K562 (cell line): ENCODE measurements around the gene GFOD2. TPM values are rescaled to one million over a fixed set of nuclear protein-coding genes. Genes with fewer than 3 reads are reported as not detected.

Experiments used
- ARHGAP35 ChIP-seq: fragments of 450-650 bp; IDR thresholded peaks from 2 replicates; pipeline ENCODE4 v1.6.1; 2018; ENCODE audit not compliant: partially characterized antibody
- CBX8 ChIP-seq: fragments of 200-600 bp; sonication (generic); IDR thresholded peaks from 2 replicates; pipeline ENCODE4 v1.6.1; 2012; ENCODE audit warnings: borderline replicate concordance, mixed run types, low read depth, mild to moderate bottlenecking, moderate library complexity, mixed read lengths, low read length, control low read depth, inconsistent platforms; ENCODE audit not compliant: poor library complexity, severe bottlenecking; ENCODE audit errors: extremely low read depth
- CHD4 ChIP-seq: fragments of 200-600 bp; sonication (generic); IDR thresholded peaks from 3 replicates; pipeline ENCODE4 v1.6.1; 2012; ENCODE audit warnings: low read depth, mild to moderate bottlenecking, mixed read lengths, low read length, inconsistent platforms; ENCODE audit not compliant: insufficient read depth, insufficient replicate concordance, poor library complexity, severe bottlenecking
- CREM ChIP-seq: IDR thresholded peaks from 2 replicates; pipeline ENCODE4 v1.6.1; 2014; ENCODE audit warnings: antibody characterized with exemption, low read depth
- DNMT1 ChIP-seq: fragments of 450-650 bp; IDR thresholded peaks from 2 replicates; pipeline ENCODE4 v1.6.1; 2016; ENCODE audit warnings: antibody characterized with exemption, mild to moderate bottlenecking
- ETV6 ChIP-seq, 3 experiments: fragments of 150-350 bp in 1 of 3; sonication (generic) in 1 of 3; formaldehyde crosslinking in 1 of 3; IDR thresholded peaks; 2 replicates each; pipeline versions ENCODE4 v1.6.1 to v1.8.0; 2014 to 2022; ENCODE audit warnings: borderline replicate concordance in 2 of 3, low read depth in 2 of 3, antibody characterized with exemption in 1 of 3, low read length in 1 of 3, mild to moderate bottlenecking in 1 of 3, missing genetic modification reagents in 1 of 3
- FOXP1 ChIP-seq: sonication (generic); formaldehyde crosslinking; IDR thresholded peaks from 2 replicates; pipeline ENCODE4 v1.8.0; 2022; ENCODE audit warnings: mild to moderate bottlenecking, missing genetic modification reagents
- HDAC1 ChIP-seq, 2 experiments: fragments of 450-650 bp; IDR thresholded peaks; 2 replicates each; pipeline ENCODE4 v1.6.1; 2016 to 2017; ENCODE audit warnings: inconsistent platforms in 1 of 2, mild to moderate bottlenecking in 1 of 2, moderate library complexity in 1 of 2
- HMGN3 ChIP-seq: IDR thresholded peaks from 2 replicates; pipeline ENCODE4 v1.6.1; 2011; ENCODE audit warnings: borderline replicate concordance, low read depth, mild to moderate bottlenecking, mixed read lengths, low read length; ENCODE audit not compliant: insufficient read length; ENCODE audit errors: extremely low read depth
- MCM2 ChIP-seq: fragments of 450-650 bp; IDR thresholded peaks from 2 replicates; pipeline ENCODE4 v1.6.1; 2017; ENCODE audit warnings: low read depth, mild to moderate bottlenecking
- PHF8 ChIP-seq: fragments of 200-600 bp; sonication (generic); IDR thresholded peaks from 2 replicates; pipeline ENCODE4 v1.6.1; 2012; ENCODE audit warnings: mixed run types, mild to moderate bottlenecking, inconsistent platforms, low read length, moderate library complexity, borderline replicate concordance
- PML ChIP-seq: IDR thresholded peaks from 2 replicates; pipeline ENCODE4 v1.6.1; 2012; ENCODE audit warnings: low read length, inconsistent platforms
- RFX5 ChIP-seq: IDR thresholded peaks from 2 replicates; pipeline ENCODE4 v1.6.1; 2011; ENCODE audit warnings: low read depth, mild to moderate bottlenecking, improper control_type of control experiment, low read length
- RHOXF2B ChIP-seq: fragments of 250-450 bp; sonication (Bioruptor Pico); conservative IDR thresholded peaks from 2 replicates; pipeline ENCODE4 v1.5.1; 2021
- SAFB2 ChIP-seq: fragments of 200-400 bp; formaldehyde crosslinking; IDR thresholded peaks from 2 replicates; pipeline ENCODE4 v1.6.1; 2018; ENCODE audit warnings: borderline replicate concordance, low read length, low read depth, moderate library complexity; ENCODE audit not compliant: severe bottlenecking
- ZFP30 ChIP-seq: fragments of 250-450 bp; sonication (Bioruptor Pico); IDR thresholded peaks from 2 replicates; pipeline ENCODE4 v1.8.0; 2022; ENCODE audit warnings: moderate library complexity, mild to moderate bottlenecking, inconsistent platforms, borderline replicate concordance
- ZZZ3 ChIP-seq: fragments of 450-650 bp; IDR thresholded peaks from 2 replicates; pipeline ENCODE4 v1.6.1; 2016; ENCODE audit warnings: antibody characterized with exemption, mild to moderate bottlenecking, moderate library complexity
- polyA plus RNA-seq, 8 experiments: library from polyadenylated mRNA; depleted of rRNA in 4 of 8; stranded (reverse) in 5 of 8; unstranded in 3 of 8; fragments of >200 nt; fragmentation: Nextera tagmentation in 2 of 8; fragmentation: Illumina TruSeq in 1 of 8; extraction: Ambion mirVana in 2 of 8; extraction: Trizol in 1 of 8; gene quantifications; 2 replicates each; pipeline versions ENCODE4 v1.2.1 to v1.2.3, GENCODE V29; 2011 to 2014; ENCODE audit warnings: inconsistent platforms in 1 of 8, missing spikeins in 1 of 8
- total RNA-seq, 7 experiments: library from RNA; depleted of rRNA in 6 of 7; stranded (reverse); fragments of >200 nt in 6 of 7; fragmentation: Illumina TruSeq in 2 of 7; extraction: Trizol in 2 of 7; gene quantifications; 2 replicates each; pipeline versions ENCODE4 v1.2.1 to v1.2.3, GENCODE V29; 2011 to 2021; ENCODE audit warnings: low replicate concordance in 1 of 7
- TF ChIP-seq, protein P1 (sequence below), 2 experiments: fragments of 150-350 bp in 1 of 2; IDR thresholded peaks; 2 replicates each; pipeline ENCODE4 v1.6.1; 2012 to 2016; ENCODE audit warnings: low read depth in 2 of 2, low read length in 2 of 2, mild to moderate bottlenecking in 1 of 2, moderate library complexity in 1 of 2
- TF ChIP-seq, protein P2 (sequence below): fragments of 250-450 bp; sonication (Bioruptor Pico); IDR thresholded peaks from 2 replicates; pipeline ENCODE4 v1.8.0; 2021; ENCODE audit warnings: borderline replicate concordance, mild to moderate bottlenecking, moderate library complexity; ENCODE audit not compliant: poor library complexity, severe bottlenecking
- TF ChIP-seq, protein P3 (sequence below): fragments of 250-450 bp; sonication (Bioruptor Pico); IDR thresholded peaks from 2 replicates; pipeline ENCODE4 v1.6.1; 2021; ENCODE audit warnings: mild to moderate bottlenecking
- TF ChIP-seq, protein P4 (sequence below): fragments of 450-650 bp; IDR thresholded peaks from 2 replicates; pipeline ENCODE4 v1.6.1; 2017; ENCODE audit warnings: mild to moderate bottlenecking, moderate library complexity

The GFOD2 gene
- total and polyA plus RNA-seq, 9 of the 15 experiments (the other 6 are each of a cell fraction or from before 2014, with no cell fraction given) = 1.9 to 15.8 (median 11.1) TPM

DNA sequence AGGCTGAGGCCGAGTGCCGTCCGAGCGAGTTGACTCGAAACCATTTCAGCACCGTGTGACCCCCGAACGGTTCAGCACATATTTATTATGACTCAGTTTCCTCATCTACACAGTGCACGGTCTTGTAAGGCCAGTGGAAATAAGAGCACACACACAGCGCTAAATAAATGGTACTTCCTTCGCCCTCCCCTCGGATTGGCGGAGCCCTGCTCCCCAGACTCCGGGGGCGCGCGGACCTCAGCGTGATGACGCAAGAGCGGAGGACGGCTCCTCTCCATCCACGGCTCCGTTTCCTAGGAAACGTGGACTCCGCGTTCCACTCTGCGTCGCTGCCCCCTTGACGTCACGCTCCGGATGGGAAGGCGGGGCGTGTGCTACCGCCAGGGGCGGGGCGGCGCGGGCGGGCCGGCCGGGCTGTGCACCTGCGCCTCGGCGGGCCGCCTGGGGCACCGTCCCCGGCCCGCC is 58.5 kb downstream of the GFOD2 start, which contains the start of gene PARD6A (continued):
- TF ChIP-seq, protein P1, sequence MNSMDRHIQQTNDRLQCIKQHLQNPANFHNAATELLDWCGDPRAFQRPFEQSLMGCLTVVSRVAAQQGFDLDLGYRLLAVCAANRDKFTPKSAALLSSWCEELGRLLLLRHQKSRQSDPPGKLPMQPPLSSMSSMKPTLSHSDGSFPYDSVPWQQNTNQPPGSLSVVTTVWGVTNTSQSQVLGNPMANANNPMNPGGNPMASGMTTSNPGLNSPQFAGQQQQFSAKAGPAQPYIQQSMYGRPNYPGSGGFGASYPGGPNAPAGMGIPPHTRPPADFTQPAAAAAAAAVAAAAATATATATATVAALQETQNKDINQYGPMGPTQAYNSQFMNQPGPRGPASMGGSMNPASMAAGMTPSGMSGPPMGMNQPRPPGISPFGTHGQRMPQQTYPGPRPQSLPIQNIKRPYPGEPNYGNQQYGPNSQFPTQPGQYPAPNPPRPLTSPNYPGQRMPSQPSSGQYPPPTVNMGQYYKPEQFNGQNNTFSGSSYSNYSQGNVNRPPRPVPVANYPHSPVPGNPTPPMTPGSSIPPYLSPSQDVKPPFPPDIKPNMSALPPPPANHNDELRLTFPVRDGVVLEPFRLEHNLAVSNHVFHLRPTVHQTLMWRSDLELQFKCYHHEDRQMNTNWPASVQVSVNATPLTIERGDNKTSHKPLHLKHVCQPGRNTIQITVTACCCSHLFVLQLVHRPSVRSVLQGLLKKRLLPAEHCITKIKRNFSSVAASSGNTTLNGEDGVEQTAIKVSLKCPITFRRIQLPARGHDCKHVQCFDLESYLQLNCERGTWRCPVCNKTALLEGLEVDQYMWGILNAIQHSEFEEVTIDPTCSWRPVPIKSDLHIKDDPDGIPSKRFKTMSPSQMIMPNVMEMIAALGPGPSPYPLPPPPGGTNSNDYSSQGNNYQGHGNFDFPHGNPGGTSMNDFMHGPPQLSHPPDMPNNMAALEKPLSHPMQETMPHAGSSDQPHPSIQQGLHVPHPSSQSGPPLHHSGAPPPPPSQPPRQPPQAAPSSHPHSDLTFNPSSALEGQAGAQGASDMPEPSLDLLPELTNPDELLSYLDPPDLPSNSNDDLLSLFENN (IDR thresholded peaks at IDR 0.05; ENCODE audit: low read depth in 2 of 2, low read length in 2 of 2) = no peak
- TF ChIP-seq SAFB2 = no peak
- TF ChIP-seq, protein P2, sequence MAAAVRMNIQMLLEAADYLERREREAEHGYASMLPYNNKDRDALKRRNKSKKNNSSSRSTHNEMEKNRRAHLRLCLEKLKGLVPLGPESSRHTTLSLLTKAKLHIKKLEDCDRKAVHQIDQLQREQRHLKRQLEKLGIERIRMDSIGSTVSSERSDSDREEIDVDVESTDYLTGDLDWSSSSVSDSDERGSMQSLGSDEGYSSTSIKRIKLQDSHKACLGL (CRISPR knock-in tag) = no peak
- peak; percentile 92; the same call in 1 of the 2 replicates for TF ChIP-seq DNMT1
- TF ChIP-seq ZFP30 (CRISPR knock-in tag) = no peak
- no peak for TF ChIP-seq MCM2
- TF ChIP-seq CBX8 = no peak
- no peak for TF ChIP-seq RHOXF2B (CRISPR knock-in tag)
- TF ChIP-seq HMGN3 = no peak
- TF ChIP-seq ETV6 (IDR thresholded peaks at IDR 0.05; ENCODE audit: borderline replicate concordance in 1 of 2, low read depth in 2 of 2, low read length in 1 of 2) = no peak
- no peak for TF ChIP-seq ETV6 (CRISPR knock-in tag; IDR thresholded peaks at IDR 0.05; ENCODE audit: borderline replicate concordance)
- TF ChIP-seq FOXP1 (CRISPR knock-in tag) = no peak
- TF ChIP-seq, protein P3, sequence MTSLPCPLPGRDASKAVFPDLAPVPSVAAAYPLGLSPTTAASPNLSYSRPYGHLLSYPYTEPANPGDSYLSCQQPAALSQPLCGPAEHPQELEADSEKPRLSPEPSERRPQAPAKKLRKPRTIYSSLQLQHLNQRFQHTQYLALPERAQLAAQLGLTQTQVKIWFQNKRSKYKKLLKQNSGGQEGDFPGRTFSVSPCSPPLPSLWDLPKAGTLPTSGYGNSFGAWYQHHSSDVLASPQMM (CRISPR knock-in tag) = no peak
- TF ChIP-seq CHD4 = no peak
- peak in 1 of 2 experiments; percentile 79; a peak in 2 of 4 replicates for TF ChIP-seq HDAC1 (IDR thresholded peaks at IDR 0.05)
- no peak for TF ChIP-seq ARHGAP35
- TF ChIP-seq PHF8 = no peak; the same call in none of the 2 replicates
- TF ChIP-seq CREM = peak; percentile 99
- no peak for TF ChIP-seq RFX5
- no peak for TF ChIP-seq ZZZ3
- no peak for TF ChIP-seq PML
- TF ChIP-seq, protein P4, sequence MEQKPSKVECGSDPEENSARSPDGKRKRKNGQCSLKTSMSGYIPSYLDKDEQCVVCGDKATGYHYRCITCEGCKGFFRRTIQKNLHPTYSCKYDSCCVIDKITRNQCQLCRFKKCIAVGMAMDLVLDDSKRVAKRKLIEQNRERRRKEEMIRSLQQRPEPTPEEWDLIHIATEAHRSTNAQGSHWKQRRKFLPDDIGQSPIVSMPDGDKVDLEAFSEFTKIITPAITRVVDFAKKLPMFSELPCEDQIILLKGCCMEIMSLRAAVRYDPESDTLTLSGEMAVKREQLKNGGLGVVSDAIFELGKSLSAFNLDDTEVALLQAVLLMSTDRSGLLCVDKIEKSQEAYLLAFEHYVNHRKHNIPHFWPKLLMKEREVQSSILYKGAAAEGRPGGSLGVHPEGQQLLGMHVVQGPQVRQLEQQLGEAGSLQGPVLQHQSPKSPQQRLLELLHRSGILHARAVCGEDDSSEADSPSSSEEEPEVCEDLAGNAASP = no peak
